ENCODE results near the gene USP17L13.
"Not testable (repeated sequence)": the region's sequence is repeated elsewhere in the genome, so short reads cannot be mapped to it uniquely, and the experiment has no call there.

The USP17L13 gene, protein sequence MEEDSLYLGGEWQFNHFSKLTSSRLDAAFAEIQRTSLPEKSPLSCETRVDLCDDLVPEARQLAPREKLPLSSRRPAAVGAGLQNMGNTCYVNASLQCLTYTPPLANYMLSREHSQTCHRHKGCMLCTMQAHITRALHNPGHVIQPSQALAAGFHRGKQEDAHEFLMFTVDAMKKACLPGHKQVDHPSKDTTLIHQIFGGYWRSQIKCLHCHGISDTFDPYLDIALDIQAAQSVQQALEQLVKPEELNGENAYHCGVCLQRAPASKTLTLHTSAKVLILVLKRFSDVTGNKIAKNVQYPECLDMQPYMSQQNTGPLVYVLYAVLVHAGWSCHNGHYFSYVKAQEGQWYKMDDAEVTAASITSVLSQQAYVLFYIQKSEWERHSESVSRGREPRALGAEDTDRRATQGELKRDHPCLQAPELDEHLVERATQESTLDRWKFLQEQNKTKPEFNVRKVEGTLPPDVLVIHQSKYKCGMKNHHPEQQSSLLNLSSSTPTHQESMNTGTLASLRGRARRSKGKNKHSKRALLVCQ

DNA sequence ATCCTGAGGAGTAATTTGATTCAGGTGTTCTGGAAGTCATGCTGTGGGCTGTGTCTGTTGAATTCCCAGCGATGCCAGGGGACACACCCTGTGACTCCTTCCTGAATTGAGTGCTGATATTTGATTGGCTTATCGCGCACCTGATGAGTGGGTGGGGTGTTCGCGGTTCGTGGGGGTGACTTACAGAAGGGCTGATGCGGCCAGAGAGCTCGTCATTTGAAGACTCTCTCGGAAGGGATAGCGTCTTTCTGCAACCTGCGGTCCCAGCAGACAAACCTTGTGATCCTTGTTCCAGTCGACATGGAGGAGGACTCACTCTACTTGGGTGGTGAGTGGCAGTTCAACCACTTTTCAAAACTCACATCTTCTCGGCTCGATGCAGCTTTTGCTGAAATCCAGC lies at the start of gene USP17L13:
Gene USP17L13, plus strand, starts transcription at position 301 of the 400 bp plus-strand sequence. Its CDS starts 0 bp downstream, at position 301.
- H3K9me3 Mint-ChIP-seq; H3K27ac Mint-ChIP-seq; H3K27me3 Mint-ChIP-seq; H3K4me3 Mint-ChIP-seq; H3K4me1 Mint-ChIP-seq (ENCODE audit: low read depth); H3K36me3 Mint-ChIP-seq (ENCODE audit: low read depth): not testable (repeated sequence)

GRCh38 chr4:9210357-9210756 lies 14.3 kb upstream of the USP17L13 start, which contains the start of gene USP17L10:
Gene USP17L10, plus strand, starts transcription at chr4:9210657. Its CDS starts 0 bp downstream, at chr4:9210657.
- not testable (repeated sequence) for H3K4me3 Mint-ChIP-seq; H3K27ac Mint-ChIP-seq; H3K27me3 Mint-ChIP-seq; H3K36me3 Mint-ChIP-seq (ENCODE audit: low read depth); H3K4me1 Mint-ChIP-seq (ENCODE audit: low read depth); H3K9me3 Mint-ChIP-seq

DNA sequence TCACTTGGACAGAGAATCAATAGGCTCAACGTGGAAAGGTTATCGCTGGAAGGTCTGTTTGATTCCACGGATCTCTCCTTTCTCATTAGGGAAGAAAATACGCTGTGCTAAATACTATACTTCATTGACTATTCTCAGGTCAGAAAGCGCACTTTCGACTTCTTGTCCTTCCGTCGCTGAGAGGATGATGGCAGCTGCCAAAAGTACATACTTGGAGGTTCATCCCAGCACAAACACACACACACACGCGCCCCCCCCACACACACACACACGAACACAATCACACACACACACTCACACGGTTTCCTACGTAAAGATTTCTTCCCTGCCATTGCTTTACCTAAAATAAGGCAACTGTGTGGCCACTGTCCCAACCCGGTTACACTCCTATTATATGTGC lies 10.0 kb upstream of the USP17L13 start:
- not testable (repeated sequence) for H3K27ac Mint-ChIP-seq; H3K36me3 Mint-ChIP-seq (ENCODE audit: low read depth); H3K27me3 Mint-ChIP-seq; H3K9me3 Mint-ChIP-seq; H3K4me3 Mint-ChIP-seq; H3K4me1 Mint-ChIP-seq (ENCODE audit: low read depth)

DNA sequence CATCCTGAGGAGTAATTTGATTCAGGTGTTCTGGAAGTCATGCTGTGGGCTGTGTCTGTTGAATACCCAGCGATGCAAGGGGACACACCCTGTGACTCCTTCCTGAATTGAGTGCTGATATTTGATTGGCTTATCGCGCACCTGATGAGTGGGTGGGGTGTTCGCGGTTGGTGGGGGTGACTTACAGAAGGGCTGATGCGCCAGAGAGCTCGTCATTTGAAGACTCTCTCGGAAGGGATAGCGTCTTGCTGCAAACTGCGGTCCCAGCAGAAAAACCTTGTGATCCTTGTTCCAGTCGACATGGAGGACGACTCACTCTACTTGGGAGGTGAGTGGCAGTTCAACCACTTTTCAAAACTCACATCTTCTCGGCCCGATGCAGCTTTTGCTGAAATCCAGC lies 9.6 kb upstream of the USP17L13 start, which contains the start of gene USP17L11:
Gene USP17L11, plus strand, starts transcription at position 301 of the 400 bp plus-strand sequence. Its CDS starts 0 bp downstream, at position 301.
- H3K9me3 Mint-ChIP-seq; H3K36me3 Mint-ChIP-seq (ENCODE audit: low read depth); H3K27ac Mint-ChIP-seq; H3K4me1 Mint-ChIP-seq (ENCODE audit: low read depth); H3K4me3 Mint-ChIP-seq; H3K27me3 Mint-ChIP-seq: not testable (repeated sequence)

GRCh38 chr4:9219852-9220251 lies 4.8 kb upstream of the USP17L13 start, which contains the start of gene USP17L12:
Gene USP17L12, plus strand, starts transcription at chr4:9220152. Its CDS starts 0 bp downstream, at chr4:9220152.
- H3K9me3 Mint-ChIP-seq; H3K4me3 Mint-ChIP-seq; H3K36me3 Mint-ChIP-seq (ENCODE audit: low read depth); H3K27ac Mint-ChIP-seq; H3K4me1 Mint-ChIP-seq (ENCODE audit: low read depth); H3K27me3 Mint-ChIP-seq: not testable (repeated sequence)

DNA sequence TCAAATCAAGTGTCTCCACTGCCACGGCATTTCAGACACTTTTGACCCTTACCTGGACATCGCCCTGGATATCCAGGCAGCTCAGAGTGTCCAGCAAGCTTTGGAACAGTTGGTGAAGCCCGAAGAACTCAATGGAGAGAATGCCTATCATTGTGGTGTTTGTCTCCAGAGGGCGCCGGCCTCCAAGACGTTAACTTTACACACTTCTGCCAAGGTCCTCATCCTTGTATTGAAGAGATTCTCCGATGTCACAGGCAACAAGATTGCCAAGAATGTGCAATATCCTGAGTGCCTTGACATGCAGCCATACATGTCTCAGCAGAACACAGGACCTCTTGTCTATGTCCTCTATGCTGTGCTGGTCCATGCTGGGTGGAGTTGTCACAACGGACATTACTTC lies 5.6 kb downstream of the USP17L13 start:
- H3K36me3 Mint-ChIP-seq (ENCODE audit: low read depth); H3K27me3 Mint-ChIP-seq; H3K9me3 Mint-ChIP-seq; H3K4me3 Mint-ChIP-seq; H3K27ac Mint-ChIP-seq; H3K4me1 Mint-ChIP-seq (ENCODE audit: low read depth): not testable (repeated sequence)

- H3K27ac Mint-ChIP-seq; H3K36me3 Mint-ChIP-seq (ENCODE audit: low read depth); H3K27me3 Mint-ChIP-seq; H3K4me1 Mint-ChIP-seq (ENCODE audit: low read depth); H3K9me3 Mint-ChIP-seq; H3K4me3 Mint-ChIP-seq: not testable (repeated sequence)
These were observed 9.4 kb downstream of the USP17L13 start, which contains the start of gene USP17L15 for GRCh38 chr4:9234085-9234484. Gene USP17L15, plus strand, starts transcription at chr4:9234385. Its CDS starts 0 bp downstream, at chr4:9234385.

GRCh38 chr4:9238461-9238860 lies 13.8 kb downstream of the USP17L13 start:
- H3K36me3 Mint-ChIP-seq (ENCODE audit: low read depth); H3K27me3 Mint-ChIP-seq; H3K27ac Mint-ChIP-seq: not testable (repeated sequence)

GRCh38 chr4:9243579-9243978 lies 18.9 kb downstream of the USP17L13 start, which contains the start of gene USP17L17:
Gene USP17L17, plus strand, starts transcription at chr4:9243879. Its CDS starts 0 bp downstream, at chr4:9243879.
- H3K4me3 Mint-ChIP-seq; H3K36me3 Mint-ChIP-seq (ENCODE audit: low read depth); H3K4me1 Mint-ChIP-seq (ENCODE audit: low read depth); H3K27ac Mint-ChIP-seq; H3K9me3 Mint-ChIP-seq; H3K27me3 Mint-ChIP-seq: not testable (repeated sequence)

More at GRCh38 chr4:9238461-9238860, 13.8 kb downstream of the USP17L13 start:
- H3K9me3 Mint-ChIP-seq; H3K4me1 Mint-ChIP-seq (ENCODE audit: low read depth); H3K4me3 Mint-ChIP-seq: not testable (repeated sequence)

DNA sequence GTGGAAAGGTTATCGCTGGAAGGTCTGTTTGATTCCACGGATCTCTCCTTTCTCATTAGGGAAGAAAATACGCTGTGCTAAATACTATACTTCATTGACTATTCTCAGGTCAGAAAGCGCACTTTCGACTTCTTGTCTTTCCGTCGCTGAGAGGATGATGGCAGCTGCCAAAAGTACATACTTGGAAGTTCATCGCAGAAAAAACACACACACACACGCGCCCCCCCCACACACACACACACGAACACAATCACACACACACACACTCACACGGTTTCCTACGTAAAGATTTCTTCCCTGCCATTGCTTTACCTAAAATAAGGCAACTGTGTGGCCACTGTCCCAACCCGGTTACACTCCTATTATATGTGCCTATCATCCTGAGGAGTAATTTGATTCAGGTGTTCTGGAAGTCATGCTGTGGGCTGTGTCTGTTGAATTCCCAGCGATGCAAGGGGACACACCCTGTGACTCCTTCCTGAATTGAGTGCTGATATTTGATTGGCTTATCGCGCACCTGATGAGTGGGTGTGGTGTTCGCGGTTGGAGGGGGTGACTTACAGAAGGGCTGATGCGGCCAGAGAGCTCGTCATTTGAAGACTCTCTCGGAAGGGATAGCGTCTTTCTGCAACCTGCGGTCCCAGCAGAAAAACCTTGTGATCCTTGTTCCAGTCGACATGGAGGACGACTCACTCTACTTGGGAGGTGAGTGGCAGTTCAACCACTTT lies 23.4 kb downstream of the USP17L13 start, which contains the start of gene USP17L18:
Gene USP17L18, plus strand, starts transcription at position 678 of the 728 bp plus-strand sequence. Its CDS starts 0 bp downstream, at position 678.
- H3K27ac Mint-ChIP-seq, H3K27me3 Mint-ChIP-seq: not testable (repeated sequence)

GRCh38 chr4:9253078-9253477 lies 28.4 kb downstream of the USP17L13 start, which contains the start of gene USP17L19:
Gene USP17L19, plus strand, starts transcription at chr4:9253378. Its CDS starts 0 bp downstream, at chr4:9253378.
- H3K27ac Mint-ChIP-seq; H3K36me3 Mint-ChIP-seq (ENCODE audit: low read depth); H3K4me3 Mint-ChIP-seq; H3K27me3 Mint-ChIP-seq; H3K4me1 Mint-ChIP-seq (ENCODE audit: low read depth); H3K9me3 Mint-ChIP-seq: not testable (repeated sequence)

More for the DNA sequence above, 23.4 kb downstream of the USP17L13 start, which contains the start of gene USP17L18:
- H3K9me3 Mint-ChIP-seq; H3K36me3 Mint-ChIP-seq (ENCODE audit: low read depth); H3K4me1 Mint-ChIP-seq (ENCODE audit: low read depth); H3K4me3 Mint-ChIP-seq: not testable (repeated sequence)

DNA sequence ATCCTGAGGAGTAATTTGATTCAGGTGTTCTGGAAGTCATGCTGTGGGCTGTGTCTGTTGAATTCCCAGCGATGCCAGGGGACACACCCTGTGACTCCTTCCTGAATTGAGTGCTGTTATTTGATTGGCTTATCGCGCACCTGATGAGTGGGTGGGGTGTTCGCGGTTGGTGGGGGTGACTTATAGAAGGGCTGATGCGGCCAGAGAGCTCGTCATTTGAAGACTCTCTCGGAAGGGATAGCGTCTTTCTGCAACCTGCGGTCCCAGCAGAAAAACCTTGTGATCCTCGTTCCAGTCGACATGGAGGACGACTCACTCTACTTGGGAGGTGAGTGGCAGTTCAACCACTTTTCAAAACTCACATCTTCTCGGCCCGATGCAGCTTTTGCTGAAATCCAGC lies 33.1 kb downstream of the USP17L13 start, which contains the start of gene USP17L20:
Gene USP17L20, plus strand, starts transcription at position 301 of the 400 bp plus-strand sequence. Its CDS starts 0 bp downstream, at position 301.
- H3K27ac Mint-ChIP-seq; H3K27me3 Mint-ChIP-seq; H3K4me1 Mint-ChIP-seq (ENCODE audit: low read depth): not testable (repeated sequence)

GRCh38 chr4:9262572-9262971 lies 37.9 kb downstream of the USP17L13 start, which contains the start of gene USP17L21:
Gene USP17L21, plus strand, starts transcription at chr4:9262872. Its CDS starts 0 bp downstream, at chr4:9262872.
- H3K4me1 Mint-ChIP-seq (ENCODE audit: low read depth); H3K9me3 Mint-ChIP-seq; H3K36me3 Mint-ChIP-seq (ENCODE audit: low read depth); H3K4me3 Mint-ChIP-seq; H3K27me3 Mint-ChIP-seq; H3K27ac Mint-ChIP-seq: not testable (repeated sequence)

More for the DNA sequence above, 33.1 kb downstream of the USP17L13 start, which contains the start of gene USP17L20:
- H3K9me3 Mint-ChIP-seq; H3K36me3 Mint-ChIP-seq (ENCODE audit: low read depth); H3K4me3 Mint-ChIP-seq: not testable (repeated sequence)

GRCh38 chr4:9267319-9267718 lies 42.6 kb downstream of the USP17L13 start, which contains the start of gene USP17L22:
Gene USP17L22, plus strand, starts transcription at chr4:9267619. Its CDS starts 0 bp downstream, at chr4:9267619.
- not testable (repeated sequence) for H3K27ac Mint-ChIP-seq; H3K4me3 Mint-ChIP-seq; H3K4me1 Mint-ChIP-seq (ENCODE audit: low read depth); H3K9me3 Mint-ChIP-seq; H3K27me3 Mint-ChIP-seq; H3K36me3 Mint-ChIP-seq (ENCODE audit: low read depth)

Measured in stimulated activated naive CD8-positive, alpha-beta T cell treated with anti-CD3 and anti-CD28 coated beads, Interleukin-15, Interleukin-2, amounts not matched to agents 100 ng/mL and 50 ng/mL, for 24 hours (primary cell).